ENCODE data around the gene CYRIA.

Gene CYRIA

GRCh38 chr2:16669388-16669787 lies 3.8 kb upstream of the CYRIA start:
- TF ChIP-seq TEAD4 (IDR thresholded peaks at IDR 0.05) (no peak), TCF12 (IDR thresholded peaks at IDR 0.05; ENCODE audit: low read depth) (no peak), TAF1 (IDR thresholded peaks at IDR 0.05; ENCODE audit: low read depth) (no peak), YY1 (IDR thresholded peaks at IDR 0.05; ENCODE audit: low read depth) (no peak), ZBTB7A (IDR thresholded peaks at IDR 0.05; ENCODE audit: low read depth) (no peak), USF1 (IDR thresholded peaks at IDR 0.05) (no peak), NFIC (IDR thresholded peaks at IDR 0.05) (no peak), CEBPB (IDR thresholded peaks at IDR 0.05) (no peak), EGR1 (IDR thresholded peaks at IDR 0.05) (no peak), MAX (IDR thresholded peaks at IDR 0.05) (no peak)

GRCh38 chr2:16666449-16666801 lies 791 bp upstream of the CYRIA start:
- TF ChIP-seq REST (IDR thresholded peaks at IDR 0.05; ENCODE audit: low read depth) (no peak), NFIC (IDR thresholded peaks at IDR 0.05) (no peak)

- no peak for TF ChIP-seq TAF1 (IDR thresholded peaks at IDR 0.05; ENCODE audit: low read depth)
- TF ChIP-seq CEBPB (IDR thresholded peaks at IDR 0.05), result no peak
- no peak for TF ChIP-seq YY1 (IDR thresholded peaks at IDR 0.05; ENCODE audit: low read depth)
- no peak for TF ChIP-seq MAX (IDR thresholded peaks at IDR 0.05)
- TF ChIP-seq ZBTB7A (IDR thresholded peaks at IDR 0.05; ENCODE audit: low read depth), result no peak
- no peak for TF ChIP-seq EP300 (IDR thresholded peaks at IDR 0.05; ENCODE audit: borderline replicate concordance)
- no peak for TF ChIP-seq RAD21 (IDR thresholded peaks at IDR 0.05; ENCODE audit: low read depth)
- TF ChIP-seq TEAD4 (IDR thresholded peaks at IDR 0.05), result no peak
- no peak for TF ChIP-seq TCF12 (IDR thresholded peaks at IDR 0.05; ENCODE audit: low read depth)
- no peak for TF ChIP-seq USF1 (IDR thresholded peaks at IDR 0.05)
- TF ChIP-seq EGR1 (IDR thresholded peaks at IDR 0.05), result no peak
- no peak for TF ChIP-seq REST (IDR thresholded peaks at IDR 0.05; ENCODE audit: low read depth)
These were observed 556 bp downstream of the CYRIA start for GRCh38 chr2:16664809-16665747.

GRCh38 chr2:16664052-16664731 lies 1.4 kb downstream of the CYRIA start:
- TF ChIP-seq TEAD4 (IDR thresholded peaks at IDR 0.05), result no peak

GRCh38 chr2:16663121-16663905 lies 2.3 kb downstream of the CYRIA start:
- TF ChIP-seq TAF1 (IDR thresholded peaks at IDR 0.05; ENCODE audit: low read depth), result no peak
- no peak for TF ChIP-seq NFIC (IDR thresholded peaks at IDR 0.05)
- TF ChIP-seq REST (IDR thresholded peaks at IDR 0.05; ENCODE audit: low read depth), result no peak
- no peak for TF ChIP-seq RAD21 (IDR thresholded peaks at IDR 0.05; ENCODE audit: low read depth)
- no peak for TF ChIP-seq TCF12 (IDR thresholded peaks at IDR 0.05; ENCODE audit: low read depth)
- no peak for TF ChIP-seq EGR1 (IDR thresholded peaks at IDR 0.05)
- no peak for TF ChIP-seq FOXM1 (IDR thresholded peaks at IDR 0.05; ENCODE audit: borderline replicate concordance, low read depth)
- no peak for TF ChIP-seq TEAD4 (IDR thresholded peaks at IDR 0.05)
- no peak for TF ChIP-seq MAX (IDR thresholded peaks at IDR 0.05)
- no peak for TF ChIP-seq EP300 (IDR thresholded peaks at IDR 0.05; ENCODE audit: borderline replicate concordance)
- no peak for TF ChIP-seq YY1 (IDR thresholded peaks at IDR 0.05; ENCODE audit: low read depth)
- no peak for TF ChIP-seq CREB1 (IDR thresholded peaks at IDR 0.05; ENCODE audit: low read depth)
- TF ChIP-seq CEBPB (IDR thresholded peaks at IDR 0.05), result no peak
